Neural progenitor cell (in vitro differentiated cells): ENCODE data around the gene CRIP1. TPM values are rescaled to one million over a fixed set of nuclear protein-coding genes. Genes with fewer than 3 reads are reported as not detected.

ENCODE experiments used
- DNase-seq: peaks from one replicate; pipeline ENCODE4 v3.0.0-alpha.2; 2016; ENCODE audit warnings: low spot score
- H2AFZ ChIP-seq: fragments of 200-600 bp; sonication (generic); replicated peaks from 2 replicates; pipeline ENCODE4 v1.6.1; 2016; ENCODE audit warnings: antibody characterized with exemption
- H3F3A ChIP-seq: fragments of 200-600 bp; sonication (generic); 2 replicates; pipeline ENCODE4 v1.6.1; 2016; ENCODE audit warnings: antibody characterized with exemption, low read depth
- H3K27ac ChIP-seq: fragments of 200-600 bp; sonication (generic); 2 replicates; pipeline ENCODE4 v1.5.1; 2016; ENCODE audit warnings: mild to moderate bottlenecking
- H3K27me3 ChIP-seq: fragments of 200-600 bp; sonication (generic); 2 replicates; pipeline ENCODE4 v1.6.1; 2016; ENCODE audit warnings: mild to moderate bottlenecking, moderate library complexity
- H3K36me3 ChIP-seq: fragments of 200-600 bp; sonication (generic); 2 replicates; pipeline ENCODE4 v1.5.1; 2016
- H3K4me1 ChIP-seq: fragments of 200-600 bp; sonication (generic); 2 replicates; pipeline ENCODE4 v1.6.1; 2016; ENCODE audit warnings: mixed run types
- H3K4me2 ChIP-seq: fragments of 200-600 bp; sonication (generic); 2 replicates; pipeline ENCODE4 v1.6.1; 2016
- H3K4me3 ChIP-seq: fragments of 200-600 bp; sonication (generic); 2 replicates; pipeline ENCODE4 v1.5.1; 2016
- H3K79me2 ChIP-seq: fragments of 200-600 bp; sonication (generic); 2 replicates; pipeline ENCODE4 v1.6.1; 2016; ENCODE audit warnings: low read depth
- H3K9ac ChIP-seq: fragments of 200-600 bp; sonication (generic); 2 replicates; pipeline ENCODE4 v1.6.1; 2016
- H3K9me3 ChIP-seq: fragments of 200-600 bp; sonication (generic); 2 replicates; pipeline ENCODE4 v1.5.1; 2016; ENCODE audit warnings: low read depth
- H4K20me1 ChIP-seq: fragments of 200-600 bp; sonication (generic); 2 replicates; pipeline ENCODE4 v1.6.1; 2016; ENCODE audit warnings: low read depth
- H3K27ac Mint-ChIP-seq: 3 replicates; pipeline ENCODE4 v1.8.0; 2021; ENCODE audit warnings: mixed read lengths
- H3K27me3 Mint-ChIP-seq: 2 replicates; pipeline ENCODE4 v1.8.0; 2022; ENCODE audit warnings: low read depth, mild to moderate bottlenecking, inconsistent platforms, moderate library complexity, mixed read lengths; ENCODE audit not compliant: insufficient read depth
- H3K36me3 Mint-ChIP-seq: 3 replicates; pipeline ENCODE4 v1.8.0; 2021; ENCODE audit warnings: mixed read lengths
- H3K4me1 Mint-ChIP-seq: 3 replicates; pipeline ENCODE4 v1.8.0; 2021; ENCODE audit warnings: mixed read lengths
- H3K4me3 Mint-ChIP-seq: 3 replicates; pipeline ENCODE4 v1.8.0; 2021; ENCODE audit warnings: mild to moderate bottlenecking, moderate library complexity, mixed read lengths
- H3K9me3 Mint-ChIP-seq: 3 replicates; pipeline ENCODE4 v1.8.0; 2020; ENCODE audit warnings: mixed read lengths
- CTCF ChIP-seq: fragments of 200-600 bp; sonication (generic); IDR thresholded peaks from 2 replicates; pipeline ENCODE4 v1.5.1; 2017; ENCODE audit warnings: antibody characterized with exemption, mild to moderate bottlenecking
- EZH2 ChIP-seq: fragments of 200-600 bp; sonication (generic); IDR thresholded peaks from 2 replicates; pipeline ENCODE4 v1.6.1; 2017; ENCODE audit warnings: antibody characterized with exemption, mild to moderate bottlenecking, moderate library complexity
- EZH2phosphoT487 ChIP-seq: fragments of 200-600 bp; sonication (generic); IDR thresholded peaks from 2 replicates; pipeline ENCODE4 v1.6.1; 2017; ENCODE audit warnings: antibody characterized with exemption
- total RNA-seq: library from RNA; depleted of rRNA; stranded (reverse); fragments of >200 nt; gene quantifications from 2 replicates; pipeline ENCODE4 v1.2.3, GENCODE V29; 2015; ENCODE audit warnings: low replicate concordance

CRIP1 gene
- total RNA-seq, 1 donor from 2014 or later, result not detected

GRCh38 chr14:105508069-105508468 is 21.4 kb downstream of the CRIP1 start:
- Histone ChIP-seq H3K4me3 (no peak overlapping the region), H3K9me3 (no peaks in the 10 kb centered on the region), H3K27me3 (peaks cover 52% of the 10 kb centered on the region), H3K4me1 (no peaks in the 10 kb centered on the region), H4K20me1 (no peaks in the 10 kb centered on the region), H3K79me2 (no peaks in the 10 kb centered on the region), H3K36me3 (no peaks in the 10 kb centered on the region), H3K9ac (no peak overlapping the region), H3K27ac (no peak overlapping the region), H3K4me2 (no peak overlapping the region), H2AFZ (no peak overlapping the region), H3F3A (no peaks in the 10 kb centered on the region)
- Mint-ChIP-seq H3K4me3 (no peak overlapping the region), H3K36me3 (no peaks in the 10 kb centered on the region), H3K9me3 (no peaks in the 10 kb centered on the region), H3K27ac (no peak overlapping the region), H3K27me3 (peaks cover 16% of the 10 kb centered on the region), H3K4me1 (peaks cover 7% of the 10 kb centered on the region)
- DNase-seq, result no peak
- TF ChIP-seq EZH2 (no peak), CTCF (no peak), EZH2phosphoT487 (no peak)

- Mint-ChIP-seq H3K36me3 (no peaks in the 10 kb centered on the region), H3K4me1 (peaks cover 4% of the 10 kb centered on the region), H3K27ac (no peak overlapping the region), H3K27me3 (peaks cover 14% of the 10 kb centered on the region), H3K9me3 (no peaks in the 10 kb centered on the region), H3K4me3 (no peak overlapping the region)
- Histone ChIP-seq H3F3A (no peaks in the 10 kb centered on the region), H3K9me3 (no peaks in the 10 kb centered on the region), H3K9ac (no peak overlapping the region), H3K4me1 (no peaks in the 10 kb centered on the region), H4K20me1 (no peaks in the 10 kb centered on the region), H2AFZ (no peak overlapping the region), H3K4me2 (no peak overlapping the region), H3K27me3 (peaks cover 57% of the 10 kb centered on the region), H3K79me2 (no peaks in the 10 kb centered on the region), H3K27ac (no peak overlapping the region), H3K36me3 (no peaks in the 10 kb centered on the region), H3K4me3 (no peak overlapping the region)
- DNase-seq, result no peak
- TF ChIP-seq EZH2 (no peak), EZH2phosphoT487 (no peak), CTCF (no peak)
Observed at GRCh38 chr14:105508601-105509000, 21.9 kb downstream of the CRIP1 start.

- H3K27me3 ChIP-seq, result peaks cover 43% of the 10 kb centered on the region
- no peaks in the 10 kb centered on the region for H3K9me3 ChIP-seq
- H3K9ac ChIP-seq, result no peak overlapping the region
- Mint-ChIP-seq H3K4me3 (no peak overlapping the region), H3K4me1 (no peaks in the 10 kb centered on the region), H3K27me3 (peaks cover 18% of the 10 kb centered on the region), H3K36me3 (no peaks in the 10 kb centered on the region), H3K27ac (no peak overlapping the region), H3K9me3 (no peaks in the 10 kb centered on the region)
- no peak overlapping the region for H3K27ac ChIP-seq
- H3F3A ChIP-seq, result no peaks in the 10 kb centered on the region
- H3K79me2 ChIP-seq, result no peaks in the 10 kb centered on the region
- no peak overlapping the region for H2AFZ ChIP-seq
- no peaks in the 10 kb centered on the region for H3K36me3 ChIP-seq
- no peak for DNase-seq
- TF ChIP-seq EZH2 (no peak), EZH2phosphoT487 (no peak), CTCF (no peak)
- no peak overlapping the region for H3K4me3 ChIP-seq
- no peaks in the 10 kb centered on the region for H3K4me1 ChIP-seq
- H4K20me1 ChIP-seq, result no peaks in the 10 kb centered on the region
- H3K4me2 ChIP-seq, result no peak overlapping the region
Observed at GRCh38 chr14:105517096-105517495, 30.4 kb downstream of the CRIP1 start.
